AML-193 (cell line): ENCODE data around the gene CDC42BPA.
"Not testable (repeated sequence)": the region's sequence is repeated elsewhere in the genome, so short reads cannot be mapped to it uniquely, and the experiment has no call there.

Source experiments
- DNase-seq, 2 experiments: peaks; one replicate each; lab custom pipeline; 2025; lab: John Stamatoyannopoulos, UW

The CDC42BPA gene

GRCh38 chr1:226962421-226963391 is 355.6 kb downstream of the CDC42BPA start:
- DNase-seq: no peak

GRCh38 chr1:226960944-226961765 is 357.1 kb downstream of the CDC42BPA start:
- DNase-seq: no peak

- DNase-seq: no peak
Observed at GRCh38 chr1:226960256-226960655, 358.0 kb downstream of the CDC42BPA start.

GRCh38 chr1:226958300-226958699 is 360.0 kb downstream of the CDC42BPA start:
- no peak for DNase-seq

GRCh38 chr1:226957714-226958113 is 360.6 kb downstream of the CDC42BPA start:
- no peak for DNase-seq

GRCh38 chr1:226956942-226957713 is 361.2 kb downstream of the CDC42BPA start:
- no peak for DNase-seq

- not testable (repeated sequence) for DNase-seq
Observed at GRCh38 chr1:226955857-226956256, 362.4 kb downstream of the CDC42BPA start.

GRCh38 chr1:226954777-226955176 is 363.5 kb downstream of the CDC42BPA start:
- DNase-seq: no peak

- DNase-seq: no peak
Observed at GRCh38 chr1:226954337-226954736, 364.0 kb downstream of the CDC42BPA start.

GRCh38 chr1:226953175-226953800 is 365.0 kb downstream of the CDC42BPA start:
- no peak for DNase-seq

GRCh38 chr1:226952118-226952441 is 366.2 kb downstream of the CDC42BPA start:
- no peak for DNase-seq

- DNase-seq: no peak
Observed at GRCh38 chr1:226951286-226952117, 366.8 kb downstream of the CDC42BPA start.

- no peak for DNase-seq
Observed at GRCh38 chr1:226950871-226951270, 367.4 kb downstream of the CDC42BPA start.

- no peak for DNase-seq
Observed at GRCh38 chr1:226950316-226950715, 368.0 kb downstream of the CDC42BPA start.

- no peak for DNase-seq
Observed at GRCh38 chr1:226949401-226949800, 368.9 kb downstream of the CDC42BPA start.

GRCh38 chr1:226948996-226949395 is 369.3 kb downstream of the CDC42BPA start:
- DNase-seq: no peak

- no peak for DNase-seq
Observed at GRCh38 chr1:226948480-226948879, 369.8 kb downstream of the CDC42BPA start.

GRCh38 chr1:226948051-226948450 is 370.2 kb downstream of the CDC42BPA start:
- no peak for DNase-seq

GRCh38 chr1:226946841-226947240 is 371.5 kb downstream of the CDC42BPA start:
- DNase-seq: no peak

- no peak for DNase-seq
Observed at GRCh38 chr1:226946285-226946684, 372.0 kb downstream of the CDC42BPA start.

- no peak for DNase-seq
Observed at GRCh38 chr1:226945858-226946245, 372.4 kb downstream of the CDC42BPA start.
